Heart left ventricle (tissue), 16 donors: Measurements from ENCODE around the gene OR5B3. TPM values are rescaled to one million over a fixed set of nuclear protein-coding genes. Genes with fewer than 3 reads are reported as not detected.

Experiments
- ATAC-seq, 4 donors: fragments of 200-7000 bp; cut with Tn5 transposase; one replicate each; pipeline ENCODE4 v1.9.1; 2020 to 2022; ENCODE audit warnings: moderate library complexity in 4 of 4, mild to moderate bottlenecking in 3 of 4, moderate number of reproducible peaks in 1 of 4
- DNase-seq, 5 donors: peaks; one replicate each; pipeline ENCODE4 v3.0.0-alpha.2; 2020
- H3K27ac ChIP-seq, 12 donors: fragments of 200-600 bp; sonication (generic) in 4 of 12; one replicate each; pipeline versions ENCODE4 v1.5.0 to v1.8.0; 2016 to 2022; ENCODE audit warnings: mild to moderate bottlenecking in 2 of 12
- H3K27me3 ChIP-seq, 9 donors: fragments of 200-600 bp; sonication (generic) in 2 of 9; one replicate each; pipeline versions ENCODE4 v1.5.1 to v1.8.0; 2016 to 2022; ENCODE audit warnings: mild to moderate bottlenecking in 3 of 9
- H3K36me3 ChIP-seq, 9 donors: fragments of 200-600 bp; sonication (generic) in 2 of 9; one replicate each; pipeline versions ENCODE4 v1.5.0 to v1.8.0; 2018 to 2022; ENCODE audit warnings: mild to moderate bottlenecking in 2 of 9
- H3K4me1 ChIP-seq, 12 donors: fragments of 200-600 bp; sonication (generic) in 4 of 12; one replicate each; pipeline versions ENCODE4 v1.5.0 to v1.8.0; 2016 to 2022; ENCODE audit warnings: mild to moderate bottlenecking in 3 of 12
- H3K4me3 ChIP-seq, 12 donors: fragments of 200-600 bp; sonication (generic) in 4 of 12; one replicate each; pipeline versions ENCODE4 v1.5.0 to v1.8.0; 2017 to 2022; ENCODE audit warnings: mild to moderate bottlenecking in 9 of 12, moderate library complexity in 4 of 12
- H3K9me3 ChIP-seq, 12 donors: fragments of 200-600 bp; sonication (generic) in 4 of 12; one replicate each; pipeline versions ENCODE4 v1.5.0 to v1.8.0; 2016 to 2022; ENCODE audit warnings: mild to moderate bottlenecking in 1 of 12
- POLR2A ChIP-seq, 2 donors: fragments of 450-650 bp; IDR thresholded peaks; one replicate each; pipeline ENCODE4 v1.6.1; 2017; ENCODE audit warnings: antibody characterized with exemption in 2 of 2, mild to moderate bottlenecking in 2 of 2, moderate library complexity in 2 of 2
- WGBS, 4 donors: extraction: QIAGEN DNeasy Blood & Tissue Kit in 2 of 4; methylation state at CpG; one replicate each; pipeline versions ENCODE4 v1.1.5 to v1.1.7; 2013 to 2018; 5-methylcytosine and 5-hydroxymethylcytosine counted together
- intact Hi-C, 10 donors: fragments of 100-400 bp; cut with DNase I; formaldehyde crosslinking; loops; one replicate each; pipeline versions ENCODE4 v1.11.1 to v1.14.2; 2022
- polyA plus RNA-seq, 2 donors: library from polyadenylated mRNA; stranded (reverse); fragments of 200-250 nt; gene quantifications; one replicate each; pipeline ENCODE4 v1.2.3, GENCODE V29; 2013
- total RNA-seq, 9 donors: library from RNA; depleted of rRNA in 2 of 9; stranded (reverse); fragments of >200 nt in 2 of 9; fragmentation: NEBNext Ultra II Directional in 3 of 9; extraction: Animal tissue kit (Norgen Biotek cat#: 25700) in 3 of 9; gene quantifications; one replicate each; pipeline versions ENCODE4 v1.1.0 to v1.2.4, GENCODE V29; 2016 to 2023
- TF ChIP-seq, protein P1 (sequence below), 12 donors: fragments of 200-600 bp; sonication (generic) in 4 of 12; IDR thresholded peaks; one replicate each; pipeline versions ENCODE4 v1.5.0 to v1.8.0; 2018 to 2022; ENCODE audit warnings: antibody characterized with exemption in 12 of 12, mild to moderate bottlenecking in 5 of 12
- donor health status: ischemic (EF 13 %, LVEDD 7.1; RV severe dilation, severe dysfunction).
- donor health status: healthy with polysubstance abuse.
- donor health status: DM: no; HTN: yes; CAD: no.
- donor health status: DM: no; HTN: no; CAD: no.
- donor health status: ischemic (EF 25% LVEDD 6.9; RV normal size, moderate dysfunction).
- donor health status: ischemic (EF 25% LVEDD 5.7; RV mildly dilated, moderate dysfunction).
- donor health status: healthy.
- donor health status: DM: yes; HTN: yes; CAD: no.
- donor health status: ischemic (EF 35%, LVEDD 5.7; RV mildly dilated, moderate dysfunction).
- donor health status: nonischemic (EF 11% LVEDD 7.7; RV severe dilation, severe dysfunction).
- donor health status: DM: yes; HTN: yes; CAD: no.
- donor health status: PGD.
- donor health status: ischemic (EF 29% LVEDD 5.4; RV normal size, mild dysfunction).
- donor health status: nonischemic (EF 23%, LVEDD 6.1; RV moderate dilation, normal function).

OR5B3 gene
- total and polyA plus RNA-seq, 11 donors: not detected

DNA sequence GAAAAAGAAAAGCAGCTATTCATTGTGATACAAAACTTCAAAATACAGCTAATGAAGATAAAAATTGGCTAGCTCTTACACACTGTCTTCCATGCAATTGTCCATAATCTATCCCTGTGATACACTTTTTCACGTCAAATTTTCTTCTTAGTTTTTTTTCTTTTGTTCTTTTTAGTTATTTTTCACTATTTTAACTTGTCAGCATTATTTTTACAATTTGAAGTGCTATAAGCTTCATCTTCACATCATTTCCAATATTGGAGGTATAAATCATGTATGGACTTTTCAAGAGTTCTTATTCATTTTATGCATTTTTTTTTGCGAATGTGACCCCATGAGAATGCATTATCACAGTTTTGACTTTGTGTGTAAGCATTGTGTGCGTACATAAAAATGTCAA, 51.9 kb downstream of the OR5B3 start:
- H3K27me3 ChIP-seq: no peaks in the 10 kb centered on the region
- H3K9me3 ChIP-seq: no peaks in the 10 kb centered on the region
- no peak overlapping the region for H3K27ac ChIP-seq
- H3K4me1 ChIP-seq: no peaks in the 10 kb centered on the region
- TF ChIP-seq, protein P1, sequence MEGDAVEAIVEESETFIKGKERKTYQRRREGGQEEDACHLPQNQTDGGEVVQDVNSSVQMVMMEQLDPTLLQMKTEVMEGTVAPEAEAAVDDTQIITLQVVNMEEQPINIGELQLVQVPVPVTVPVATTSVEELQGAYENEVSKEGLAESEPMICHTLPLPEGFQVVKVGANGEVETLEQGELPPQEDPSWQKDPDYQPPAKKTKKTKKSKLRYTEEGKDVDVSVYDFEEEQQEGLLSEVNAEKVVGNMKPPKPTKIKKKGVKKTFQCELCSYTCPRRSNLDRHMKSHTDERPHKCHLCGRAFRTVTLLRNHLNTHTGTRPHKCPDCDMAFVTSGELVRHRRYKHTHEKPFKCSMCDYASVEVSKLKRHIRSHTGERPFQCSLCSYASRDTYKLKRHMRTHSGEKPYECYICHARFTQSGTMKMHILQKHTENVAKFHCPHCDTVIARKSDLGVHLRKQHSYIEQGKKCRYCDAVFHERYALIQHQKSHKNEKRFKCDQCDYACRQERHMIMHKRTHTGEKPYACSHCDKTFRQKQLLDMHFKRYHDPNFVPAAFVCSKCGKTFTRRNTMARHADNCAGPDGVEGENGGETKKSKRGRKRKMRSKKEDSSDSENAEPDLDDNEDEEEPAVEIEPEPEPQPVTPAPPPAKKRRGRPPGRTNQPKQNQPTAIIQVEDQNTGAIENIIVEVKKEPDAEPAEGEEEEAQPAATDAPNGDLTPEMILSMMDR (IDR thresholded peaks at IDR 0.05): no peak
- TF ChIP-seq POLR2A (IDR thresholded peaks at IDR 0.05): no peak
- DNase-seq (no peak), ATAC-seq (no peak)
- WGBS, 4 donors: 77 to 83% (median 78%) methylated on average over 3 of the region's 3 CpGs
- no peaks in the 10 kb centered on the region for H3K36me3 ChIP-seq
- intact Hi-C loops: no loop called here
- H3K4me3 ChIP-seq: no peak overlapping the region

Other genes with a start within 250 kb of the OR5B3 start
- not detected for gene OR9Q2, start 217.8 kb downstream of the OR5B3 start, total RNA-seq
- not detected for gene OR9Q2, start 217.8 kb downstream of the OR5B3 start, polyA plus RNA-seq
- gene OR1S2, start 202.7 kb downstream of the OR5B3 start, total RNA-seq: not detected
- gene OR1S2, start 202.7 kb downstream of the OR5B3 start, polyA plus RNA-seq: not detected
- gene OR1S1, start 194.2 kb downstream of the OR5B3 start, total RNA-seq: not detected
- gene OR1S1, start 194.2 kb downstream of the OR5B3 start, polyA plus RNA-seq: not detected
- gene OR10Q1, start 178.0 kb downstream of the OR5B3 start, total RNA-seq: not detected
- not detected for gene OR10Q1, start 178.0 kb downstream of the OR5B3 start, polyA plus RNA-seq
- not detected for gene OR10W1, start 138.6 kb downstream of the OR5B3 start, total RNA-seq
- gene OR10W1, start 138.6 kb downstream of the OR5B3 start, polyA plus RNA-seq: not detected
- gene OR5B17, start 47.8 kb downstream of the OR5B3 start, total RNA-seq: not detected
- not detected for gene OR5B17, start 47.8 kb downstream of the OR5B3 start, polyA plus RNA-seq
- gene OR5B2, start 21.2 kb upstream of the OR5B3 start, total RNA-seq: not detected
- not detected for gene OR5B2, start 21.2 kb upstream of the OR5B3 start, polyA plus RNA-seq
- not detected for gene OR5B12, start 35.4 kb upstream of the OR5B3 start, total RNA-seq
- gene OR5B12, start 35.4 kb upstream of the OR5B3 start, polyA plus RNA-seq: not detected
- gene OR5B21, start 101.2 kb upstream of the OR5B3 start, total RNA-seq: not detected
- gene OR5B21, start 101.2 kb upstream of the OR5B3 start, polyA plus RNA-seq: not detected
- 10 to 100 TPM in 1 of 9 donors, 1 to 10 TPM in 8; 2.6 to 19.8 (median 4.0) TPM for gene LPXN, start 169.0 kb upstream of the OR5B3 start, total RNA-seq
- 1 to 10 TPM; 1.8 to 2.8 TPM for gene LPXN, start 169.0 kb upstream of the OR5B3 start, polyA plus RNA-seq
- 10 to 100 TPM; 53.4 to 67.0 (median 60.7) TPM for gene ZFP91, start 172.2 kb upstream of the OR5B3 start, total RNA-seq
- 10 to 100 TPM; 11.2 to 41.4 TPM for gene ZFP91, start 172.2 kb upstream of the OR5B3 start, polyA plus RNA-seq
- 1 to 10 TPM in 3 of 9 donors, under 1 TPM in 6; 0.71 to 1.5 (median 0.96) TPM for gene CNTF, start 215.8 kb upstream of the OR5B3 start, total RNA-seq
- gene CNTF, start 215.8 kb upstream of the OR5B3 start, polyA plus RNA-seq: 1 to 10 TPM in 1 of 2 donors, under 1 TPM in 1; 0.19 to 1.0 TPM